ENCODE measurements around the gene IHH. TPM values are rescaled to one million over a fixed set of nuclear protein-coding genes. Genes with fewer than 3 reads are reported as not detected.
A peak's percentile ranks its signal among the peaks of the same experiment; 100 is the strongest.

IHH gene
- total RNA-seq, 1 donor from 2014 or later: 0.26 TPM

DNA sequence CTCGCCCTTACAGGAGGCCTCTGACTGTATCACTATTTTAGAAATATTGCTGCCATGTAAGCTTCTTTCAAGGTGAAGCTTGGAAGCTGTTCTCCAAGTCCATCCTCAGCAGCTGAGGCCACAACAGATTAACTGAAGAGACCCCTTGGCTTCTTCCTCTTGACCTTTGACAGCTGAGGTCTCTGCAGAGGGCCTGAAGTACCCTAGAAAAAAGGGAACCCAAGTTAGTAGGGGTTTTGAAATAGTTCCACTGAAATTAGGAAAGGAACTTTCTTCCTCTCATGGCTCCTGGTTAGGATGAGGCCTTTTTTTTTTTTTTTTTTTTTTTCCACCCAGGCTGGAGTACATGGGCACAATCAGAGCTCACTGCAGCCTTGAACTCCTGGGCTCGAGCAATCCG, 15.5 kb upstream of the IHH start:
- DNase-seq (ENCODE audit: low spot score): no peak

DNA sequence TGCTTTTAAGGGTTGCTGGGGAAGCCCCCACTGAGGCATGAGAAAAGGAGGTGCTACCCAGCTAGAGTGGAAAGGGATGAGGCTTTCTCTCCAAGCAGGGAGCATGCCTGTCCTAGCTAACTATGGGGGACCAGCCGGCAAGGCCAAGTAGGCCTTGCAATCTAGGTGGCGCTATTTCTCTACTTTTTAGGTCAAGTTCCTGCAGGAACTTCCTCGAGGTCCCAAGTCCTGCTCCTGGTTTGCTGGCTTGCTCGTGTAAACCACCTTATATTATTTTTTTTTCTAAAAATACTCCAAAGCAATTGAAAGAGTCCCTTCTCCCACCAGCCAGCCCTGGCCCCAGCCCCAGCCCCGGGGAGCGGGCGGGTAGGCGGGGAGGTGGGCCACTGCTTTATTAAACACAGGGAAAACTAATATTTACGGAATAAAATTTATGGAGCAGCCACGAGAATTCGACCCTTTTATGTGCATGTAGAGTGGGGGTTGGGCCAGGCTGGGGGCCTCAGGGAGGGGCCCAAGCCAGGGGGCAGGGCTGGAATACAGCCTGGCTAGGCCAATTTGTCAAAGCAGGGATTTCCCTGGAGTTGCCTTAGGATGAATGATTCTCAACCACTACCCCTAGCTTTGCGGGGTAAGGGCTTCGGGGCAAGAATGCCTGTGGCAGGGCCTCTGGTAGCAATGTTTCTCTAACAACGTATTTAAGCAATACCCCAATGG, 12.8 kb upstream of the IHH start:
- no peak for DNase-seq (ENCODE audit: low spot score)

DNA sequence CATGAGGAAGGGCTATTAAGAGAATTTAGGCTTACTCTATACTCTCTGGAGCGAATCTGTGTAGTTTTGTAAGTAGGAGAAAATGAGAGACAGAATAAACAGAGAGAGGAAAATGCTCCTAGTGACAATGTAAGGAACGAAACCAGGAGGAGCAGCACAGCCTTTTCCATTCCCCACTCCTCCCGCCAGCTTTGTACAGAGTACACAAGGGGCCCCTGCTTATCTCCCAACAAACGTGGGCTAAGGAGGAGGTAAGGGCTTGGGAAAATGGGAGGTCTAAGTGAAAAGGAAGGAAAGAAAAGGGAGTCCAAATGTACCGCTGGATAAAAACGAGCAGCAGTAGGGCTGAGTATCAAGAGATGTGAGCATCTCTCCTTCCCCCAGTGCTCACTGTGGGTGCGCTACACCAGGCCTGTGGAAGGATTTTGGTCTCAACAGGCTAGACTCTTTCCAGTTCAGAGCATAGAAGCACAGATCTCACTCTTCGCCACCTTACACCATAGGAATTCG, 12.1 kb upstream of the IHH start:
- no peak for DNase-seq (ENCODE audit: low spot score)

DNA sequence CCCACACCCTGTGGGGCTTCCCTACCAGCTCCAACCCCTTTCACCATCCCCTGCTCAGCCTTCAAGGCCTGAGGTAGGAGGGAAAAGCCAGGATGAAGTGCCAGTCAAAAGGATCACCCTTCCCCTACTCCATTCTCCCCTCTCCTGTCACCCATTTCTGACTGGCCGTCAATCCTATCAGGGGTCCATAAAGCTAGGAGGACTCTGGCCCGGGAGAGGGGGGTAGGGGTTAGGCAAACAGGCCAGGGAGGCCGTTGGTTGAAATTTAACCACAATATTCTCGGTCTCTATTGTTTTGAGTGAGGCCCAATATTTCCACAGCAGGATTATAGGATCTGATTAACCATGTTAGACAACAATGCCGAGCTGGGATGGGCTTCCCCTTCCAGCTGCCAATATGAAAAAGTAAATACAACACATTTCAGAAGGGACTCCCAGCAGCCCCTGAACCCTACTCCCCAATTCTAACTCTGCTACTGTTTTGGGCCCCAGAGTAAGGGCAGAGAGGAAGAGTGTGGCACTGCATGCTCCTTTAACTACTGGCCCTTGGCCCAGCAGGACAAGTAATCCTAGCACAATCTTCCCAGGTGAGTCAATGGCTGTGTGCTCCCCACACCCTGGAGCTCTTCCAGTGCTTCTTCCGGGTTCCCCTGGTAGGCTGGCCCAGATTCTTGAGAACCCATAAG, 10.6 kb upstream of the IHH start:
- no peak for DNase-seq (ENCODE audit: low spot score)

DNA sequence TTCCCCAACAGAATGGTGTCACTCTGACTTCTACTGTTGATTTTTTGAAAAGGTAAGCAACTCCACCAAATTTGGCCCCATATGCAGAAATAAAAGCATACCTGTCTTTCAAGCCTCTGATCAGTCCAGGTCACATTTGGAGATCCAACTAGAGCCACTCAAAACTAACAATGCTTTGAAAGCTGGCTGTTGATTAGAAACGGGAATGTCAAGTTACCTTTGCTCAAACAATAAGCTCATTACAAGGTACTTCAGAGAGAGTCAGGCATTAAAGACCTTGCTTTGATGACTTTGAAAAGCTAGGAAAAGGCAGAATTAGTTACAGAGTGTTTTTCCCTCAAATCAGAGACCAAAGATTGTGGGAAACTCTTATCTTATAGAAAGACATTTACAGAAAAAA, 4.8 kb upstream of the IHH start:
- DNase-seq (ENCODE audit: low spot score): no peak

DNA sequence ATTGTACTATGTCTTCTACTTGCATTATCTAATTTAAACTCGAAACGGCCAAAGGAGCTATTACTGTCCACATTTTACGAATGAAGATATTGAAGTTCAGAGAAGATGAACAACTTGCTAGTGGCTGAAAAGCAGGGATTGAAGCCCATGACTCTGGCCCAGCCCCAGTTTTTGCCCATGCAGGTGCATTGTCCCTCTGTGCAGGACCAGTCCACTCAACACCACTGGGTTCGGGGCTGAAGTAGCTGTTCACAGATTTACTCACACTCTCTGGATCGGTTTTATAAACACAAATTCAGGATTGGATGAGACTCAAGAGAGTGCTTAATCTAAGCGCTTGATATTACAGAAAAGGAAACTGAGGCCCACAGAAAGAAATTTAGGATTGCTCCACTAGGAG, 1.4 kb upstream of the IHH start:
- DNase-seq (ENCODE audit: low spot score): no peak

DNA sequence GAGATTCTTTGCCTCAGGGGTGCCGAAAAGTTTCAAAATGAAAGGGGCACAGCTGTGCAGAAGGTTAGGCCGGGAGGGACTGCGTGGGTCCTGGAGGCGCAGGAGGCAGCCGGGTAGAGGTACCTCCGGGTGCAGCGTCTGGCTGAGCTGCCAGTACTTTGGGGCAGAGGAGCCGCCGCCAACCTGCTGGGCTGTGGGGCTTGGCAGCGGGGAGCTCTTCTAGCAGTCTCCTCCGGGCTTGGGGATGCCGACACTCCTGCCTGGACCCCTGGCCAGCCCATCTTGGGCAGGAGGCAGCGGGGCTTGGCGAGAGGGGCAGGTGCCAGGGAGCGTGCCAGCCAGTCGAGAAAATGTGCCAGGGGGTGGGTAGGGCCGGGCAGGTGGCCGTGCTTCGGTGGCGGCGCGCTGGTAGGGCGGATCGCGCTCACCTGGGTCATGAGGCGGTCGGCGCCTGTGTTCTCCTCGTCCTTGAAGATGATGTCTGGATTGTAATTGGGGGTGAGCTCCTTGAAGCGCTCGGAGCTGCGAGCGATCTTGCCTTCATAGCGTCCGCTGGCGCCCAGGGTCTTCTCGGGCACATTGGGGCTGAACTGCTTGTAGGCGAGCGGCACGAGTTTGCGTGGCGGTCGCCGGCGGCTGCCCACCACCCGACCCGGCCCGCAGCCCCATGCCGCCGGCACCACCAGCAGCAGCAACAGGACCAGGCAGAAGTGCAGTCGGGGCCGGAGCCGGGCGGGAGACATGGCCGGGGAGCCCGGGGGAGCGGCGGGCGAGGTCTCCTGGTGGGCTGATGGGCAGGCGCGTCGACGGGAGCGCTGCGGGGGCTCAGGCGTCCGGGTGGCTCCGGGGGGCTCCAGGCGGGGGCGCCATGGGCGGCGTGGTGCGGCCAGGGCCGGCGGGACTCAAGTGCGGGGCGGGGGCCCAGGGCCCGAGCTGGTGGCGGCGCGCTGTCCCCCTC, 717 bp downstream of the IHH start:
- peak; percentile 85 for DNase-seq (ENCODE audit: low spot score)

DNA sequence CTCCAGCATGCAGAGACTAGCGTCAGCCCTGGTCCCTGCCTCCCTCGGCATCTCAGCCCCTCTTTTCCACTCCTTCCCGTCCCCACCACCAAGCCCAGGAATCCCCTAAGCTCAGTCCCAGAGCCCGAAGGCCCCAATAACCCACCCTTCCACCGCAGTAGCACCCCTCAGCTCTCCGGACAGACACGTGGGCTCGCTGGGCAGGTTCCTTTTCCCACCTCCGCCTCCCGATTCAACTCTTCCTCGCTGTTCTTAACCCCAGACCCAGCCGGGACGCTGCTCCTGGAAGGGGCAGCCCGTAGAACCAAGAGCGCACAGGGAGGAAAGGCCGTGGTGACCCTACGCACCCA, 1.4 kb downstream of the IHH start:
- DNase-seq (ENCODE audit: low spot score): no peak

DNA sequence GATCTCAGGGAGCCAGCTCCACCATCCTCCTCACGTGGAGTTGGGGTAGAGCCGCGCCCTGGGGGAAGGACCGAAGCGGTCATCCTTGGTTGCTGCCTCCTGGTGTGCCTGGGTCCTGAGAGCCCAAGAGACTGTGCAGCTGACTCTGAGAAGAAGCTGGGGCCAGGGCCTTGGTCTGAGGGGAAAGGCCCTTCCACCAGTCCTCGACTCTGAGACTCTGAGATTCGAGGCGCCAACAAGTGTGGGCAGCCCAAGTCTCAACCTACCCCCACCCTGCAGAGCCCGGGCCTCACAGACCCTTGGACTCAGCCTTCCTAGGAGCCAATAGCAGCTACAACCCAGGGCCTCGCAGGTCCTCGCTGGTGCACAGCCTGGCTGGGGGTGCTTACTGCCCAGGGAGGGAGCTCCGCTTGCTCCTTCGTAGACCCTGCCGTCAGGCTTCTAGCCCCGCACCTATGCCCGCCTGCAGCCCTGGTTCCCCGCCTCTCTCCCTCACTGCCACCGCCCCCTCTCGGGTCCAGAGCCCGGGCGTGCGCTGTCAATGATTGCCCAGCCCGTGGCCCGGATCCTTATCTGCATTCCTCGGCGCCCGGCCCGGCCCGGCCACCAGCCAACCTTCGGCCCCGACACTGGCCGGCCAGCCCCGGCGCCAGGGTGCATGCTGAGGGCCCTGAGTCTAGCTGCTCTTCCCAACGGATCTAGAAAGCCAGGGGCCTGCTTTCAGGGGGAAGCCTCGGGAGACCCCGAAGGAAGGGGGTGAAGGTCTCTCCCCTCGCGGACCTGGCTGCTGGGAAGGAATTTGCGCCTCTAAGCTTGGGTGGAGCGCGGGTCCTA, 2.0 kb downstream of the IHH start:
- peak; percentile 89 for DNase-seq (ENCODE audit: low spot score)

DNA sequence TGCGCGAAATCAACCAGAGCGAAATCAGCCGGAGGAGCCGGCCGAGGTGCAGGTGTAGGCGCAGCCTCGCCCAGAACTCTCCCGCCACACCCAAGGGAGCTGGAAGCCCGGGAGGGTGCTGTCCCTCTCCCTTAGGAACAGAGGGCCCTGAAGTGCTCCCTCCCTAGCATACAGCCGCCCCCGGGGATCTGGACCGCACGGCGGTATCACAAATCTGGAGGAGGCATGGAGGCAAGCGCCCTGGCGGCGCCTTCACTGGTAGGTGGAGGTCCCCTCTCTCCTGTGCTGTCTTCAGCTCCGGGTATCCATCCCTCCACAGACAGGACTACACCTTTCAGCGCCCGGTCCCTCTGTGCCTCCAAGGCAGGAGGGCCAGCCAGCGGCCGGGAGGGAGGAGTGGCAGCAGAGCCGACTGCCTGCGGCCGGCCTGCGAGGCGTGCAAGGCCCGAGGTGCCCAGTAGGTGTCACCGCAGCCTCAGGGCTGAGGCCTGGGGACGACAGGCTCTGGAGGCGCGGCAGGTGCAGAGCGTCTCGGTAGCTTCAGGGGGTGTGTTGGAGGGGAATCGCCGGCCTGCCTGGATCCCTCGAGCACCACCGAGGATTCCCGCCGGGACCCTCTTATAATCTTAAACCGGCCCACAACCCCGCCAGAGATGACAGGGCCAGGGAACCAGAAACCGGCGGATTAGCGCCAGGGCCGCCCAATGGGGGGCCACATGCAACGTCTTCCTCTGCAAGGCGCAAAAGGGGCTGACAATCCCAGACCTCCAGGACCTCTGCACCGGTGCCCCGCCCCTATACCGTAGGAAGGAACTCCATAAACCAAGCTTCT, 2.8 kb downstream of the IHH start:
- DNase-seq (ENCODE audit: low spot score): peak; percentile 93

DNA sequence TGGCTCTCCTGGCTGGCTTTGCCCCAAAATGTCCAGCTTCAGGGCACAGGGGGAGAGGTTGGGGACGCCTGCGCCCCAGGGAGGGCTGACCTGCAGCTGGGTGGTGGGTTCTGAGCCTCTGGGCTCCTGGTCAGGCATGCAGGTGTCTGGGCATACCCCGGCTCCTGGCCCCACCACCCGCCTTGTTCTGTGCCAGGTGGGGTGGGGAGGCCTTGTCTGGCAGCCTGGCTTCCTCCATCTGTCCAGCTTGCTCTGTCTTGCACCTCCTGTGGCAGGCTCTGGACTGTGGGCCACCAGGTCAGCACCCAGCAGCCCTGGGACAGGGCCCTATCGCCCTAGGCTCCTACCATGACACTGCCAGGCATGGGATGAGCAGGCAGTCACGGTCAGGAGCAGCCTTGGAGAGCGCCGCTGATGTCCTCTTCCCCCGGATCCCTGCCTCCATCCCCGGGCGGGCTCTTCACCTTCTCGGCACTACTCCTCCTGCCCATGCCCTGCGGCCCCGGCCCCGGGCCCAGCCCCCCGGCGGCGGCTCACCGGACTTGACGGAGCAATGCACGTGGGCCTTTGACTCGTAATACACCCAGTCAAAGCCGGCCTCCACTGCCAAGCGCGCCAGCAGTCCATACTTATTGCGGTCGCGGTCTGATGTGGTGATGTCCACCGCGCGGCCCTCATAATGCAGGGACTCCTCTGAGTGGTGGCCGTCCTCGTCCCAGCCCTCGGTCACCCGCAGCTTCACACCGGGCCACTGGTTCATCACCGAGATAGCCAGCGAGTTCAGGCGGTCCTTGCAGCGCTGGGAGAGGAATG, 3.6 kb downstream of the IHH start:
- peak; percentile 86 for DNase-seq (ENCODE audit: low spot score)

DNA sequence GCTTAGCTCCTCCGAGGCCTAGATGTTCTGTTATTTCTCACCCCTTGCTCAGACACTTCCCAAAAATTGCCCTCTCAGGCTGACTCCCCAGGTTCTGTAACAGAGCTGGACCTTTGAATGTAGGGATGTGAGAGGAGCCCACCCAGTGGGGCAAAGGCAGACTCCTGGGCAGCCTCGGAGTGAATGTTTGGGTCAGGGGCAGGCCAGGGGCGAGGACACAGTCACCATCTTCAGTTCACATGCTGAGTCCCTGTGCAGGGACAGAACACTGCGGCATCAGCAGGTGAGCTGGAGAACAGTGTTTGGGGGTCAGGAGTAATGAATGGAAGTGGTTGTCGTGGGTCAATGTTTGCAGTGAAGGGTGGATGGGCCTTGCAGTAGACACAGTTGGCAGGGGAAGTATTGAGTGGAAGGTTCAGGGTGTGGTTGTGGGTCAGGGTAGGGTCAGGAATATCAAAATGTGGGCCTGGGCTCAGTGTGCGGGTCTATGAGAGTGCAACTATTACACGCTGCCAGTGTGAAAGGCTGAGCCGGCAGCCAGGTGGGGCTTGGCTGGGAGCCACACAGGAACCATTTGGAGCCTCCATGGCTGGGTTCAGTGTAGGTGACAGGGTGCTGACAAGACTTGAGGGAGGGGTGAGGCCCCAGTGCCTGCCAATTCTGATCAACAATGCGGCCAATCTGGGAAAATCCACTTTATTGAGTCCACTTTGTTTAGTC, 4.4 kb downstream of the IHH start:
- peak; percentile 84 for DNase-seq (ENCODE audit: low spot score)

DNA sequence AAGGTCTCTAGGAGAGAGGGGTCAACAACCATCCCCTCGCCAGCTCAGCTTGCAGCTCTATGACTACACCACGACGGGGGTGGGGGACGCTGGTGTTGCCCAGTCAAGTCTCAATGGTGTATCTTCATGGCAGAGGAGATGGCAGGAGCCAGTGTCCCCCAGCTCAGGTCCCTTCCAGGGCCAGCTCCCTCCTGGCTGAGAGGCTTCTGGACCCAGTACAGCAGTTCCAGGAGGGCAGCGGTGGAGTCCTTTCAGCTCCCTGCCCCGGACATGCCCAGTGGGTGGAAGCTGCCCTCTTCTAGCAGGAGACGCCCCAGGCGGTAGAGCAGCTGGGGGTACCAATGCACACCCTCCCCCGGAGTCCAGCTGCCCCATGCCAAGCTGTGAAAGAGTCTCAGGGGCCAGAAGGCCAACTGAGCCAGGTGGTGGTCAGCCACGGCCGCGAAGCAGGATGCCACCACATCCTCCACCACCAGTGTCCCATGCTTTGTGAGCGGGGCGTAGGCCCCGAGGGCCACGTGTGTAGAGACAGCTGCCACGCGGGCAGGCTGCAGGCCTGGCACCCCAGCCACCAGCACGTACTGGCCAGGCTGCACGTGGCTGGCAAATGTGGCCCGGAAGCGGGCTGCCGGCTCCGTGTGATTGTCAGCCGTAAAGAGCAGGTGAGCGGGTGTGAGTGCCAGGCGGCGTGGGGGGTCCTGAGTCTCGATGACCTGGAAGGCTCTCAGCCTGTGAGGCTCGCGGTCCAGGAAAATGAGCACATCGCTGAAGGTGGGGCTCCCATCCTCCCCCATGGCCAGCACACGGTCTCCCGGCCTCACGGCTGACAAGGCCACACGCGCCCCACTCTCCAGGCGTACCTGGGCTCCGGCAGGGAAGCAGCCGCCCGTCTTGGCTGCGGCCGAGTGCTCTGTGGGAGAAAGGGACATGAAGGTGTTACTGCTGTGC, 5.5 kb downstream of the IHH start:
- peak; percentile 87 for DNase-seq (ENCODE audit: low spot score)

DNA sequence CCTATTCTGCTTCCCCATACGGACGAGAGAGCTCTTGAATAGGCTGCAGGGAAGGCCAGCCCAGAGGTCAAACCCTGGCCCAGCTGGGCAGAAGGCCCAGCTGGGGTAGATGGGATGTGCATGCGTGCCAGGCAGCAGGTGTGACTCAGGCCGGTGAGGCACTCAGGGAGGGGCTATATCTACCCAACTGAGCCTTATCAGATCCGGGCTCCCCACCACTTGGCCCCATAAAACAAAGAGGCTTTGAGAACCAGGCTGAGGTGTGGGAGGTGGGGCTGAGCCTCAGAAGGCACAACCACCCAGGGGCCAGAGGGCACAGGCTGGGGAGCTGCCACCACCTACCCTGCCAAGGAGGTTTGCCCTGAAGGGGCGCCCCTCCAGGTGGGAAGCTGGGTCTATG, 11.4 kb downstream of the IHH start:
- DNase-seq (ENCODE audit: low spot score): peak; percentile 62

DNA sequence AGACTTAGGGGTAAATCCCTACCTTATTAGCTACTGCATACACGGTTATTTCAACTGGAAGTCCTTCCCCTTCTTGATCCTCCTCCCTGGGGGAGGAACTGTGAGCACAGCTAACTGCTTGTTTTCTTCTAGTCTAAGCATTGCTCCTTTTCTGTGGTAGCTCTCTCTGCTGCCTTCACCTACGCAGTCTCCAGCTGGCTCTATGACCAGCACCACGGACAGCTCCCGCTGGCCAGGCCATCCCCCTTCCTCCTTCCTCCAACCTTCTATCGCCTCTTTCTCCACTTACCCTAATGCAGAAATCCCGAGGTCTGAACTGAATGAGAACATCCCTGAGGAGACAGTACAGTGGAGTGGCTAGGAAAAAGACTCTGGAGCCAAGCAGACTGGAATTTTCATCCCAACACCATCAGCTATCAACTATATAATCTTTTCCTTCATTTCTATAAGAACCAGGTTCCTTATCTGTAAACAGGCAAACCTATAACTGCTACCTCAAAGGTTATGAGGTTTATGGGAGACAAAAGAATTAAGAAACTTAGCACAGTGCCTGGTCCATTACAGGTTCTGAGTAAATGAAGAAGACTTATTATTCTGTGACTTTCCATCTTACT, 14.7 kb downstream of the IHH start:
- peak; percentile 47 for DNase-seq (ENCODE audit: low spot score)

DNA sequence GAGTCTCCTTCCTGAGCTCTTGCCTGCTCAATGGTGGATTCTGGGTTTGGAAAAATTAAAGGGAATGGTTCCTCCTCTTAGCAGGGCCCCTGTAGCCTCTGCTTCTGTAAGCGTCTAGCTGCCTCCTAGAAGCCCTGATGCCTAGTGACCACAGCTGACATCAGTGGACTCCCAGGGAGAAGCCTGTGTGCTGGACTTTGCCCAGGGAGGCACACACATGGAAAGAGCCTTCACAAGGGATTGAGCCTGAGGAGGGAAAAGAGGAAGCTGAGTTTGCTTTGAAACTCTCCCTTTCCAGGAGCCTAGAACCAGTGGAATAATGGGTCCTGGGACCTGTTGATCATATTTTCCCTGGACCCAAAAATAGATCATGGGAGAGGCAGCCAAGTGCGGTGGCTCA, 18.0 kb downstream of the IHH start:
- peak; percentile 41 for DNase-seq (ENCODE audit: low spot score)

DNA sequence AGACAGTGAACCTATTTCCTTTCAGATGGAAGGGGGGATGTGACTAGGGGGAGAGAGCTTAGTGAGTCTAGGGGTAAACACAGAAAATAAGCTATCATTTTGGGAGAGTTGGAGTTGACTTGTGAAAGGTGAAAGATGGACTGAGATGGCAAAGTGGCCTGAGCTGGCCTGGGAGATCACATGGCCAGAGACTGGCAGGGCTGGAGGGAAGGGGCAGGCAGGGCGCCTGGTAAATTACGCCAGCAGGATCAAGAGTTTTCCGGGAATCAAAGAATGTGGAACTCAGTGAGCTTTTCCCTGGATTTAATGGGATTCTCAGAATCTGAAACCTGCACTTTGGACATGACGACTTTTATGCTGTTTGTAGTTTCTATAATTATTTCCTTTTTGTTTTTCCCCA, 18.6 kb downstream of the IHH start:
- peak; percentile 43 for DNase-seq (ENCODE audit: low spot score)
